NCI-H1048 (cell line): ENCODE results near the gene ZNF544.
A peak's percentile ranks its signal among the peaks of the same experiment; 100 is the strongest.
"Not testable (repeated sequence)": the region's sequence is repeated elsewhere in the genome, so short reads cannot be mapped to it uniquely, and the experiment has no call there.

Source experiments
- DNase-seq: peaks from one replicate; lab custom pipeline; 2025; lab: John Stamatoyannopoulos, UW

ZNF544 gene

GRCh38 chr19:58258259-58258658 lies 29.5 kb downstream of the ZNF544 start:
- DNase-seq, result not testable (repeated sequence)

GRCh38 chr19:58261600-58261967 lies 32.9 kb downstream of the ZNF544 start:
- DNase-seq, result no peak

GRCh38 chr19:58261968-58262921 lies 33.5 kb downstream of the ZNF544 start:
- DNase-seq, result no peak

- no peak for DNase-seq
Observed at GRCh38 chr19:58262922-58263296, 34.2 kb downstream of the ZNF544 start.

GRCh38 chr19:58265100-58265499 lies 36.4 kb downstream of the ZNF544 start:
- no peak for DNase-seq

- no peak for DNase-seq
Observed at GRCh38 chr19:58268344-58268743, 39.6 kb downstream of the ZNF544 start.

GRCh38 chr19:58274771-58275201 lies 46.1 kb downstream of the ZNF544 start:
- no peak for DNase-seq

GRCh38 chr19:58275564-58275963 lies 46.9 kb downstream of the ZNF544 start:
- no peak for DNase-seq

- no peak for DNase-seq
Observed at GRCh38 chr19:58277197-58277596, 48.5 kb downstream of the ZNF544 start.

GRCh38 chr19:58277748-58278540 lies 49.2 kb downstream of the ZNF544 start:
- DNase-seq, result no peak

GRCh38 chr19:58278541-58279041 lies 49.9 kb downstream of the ZNF544 start, which contains the start of gene ZNF8:
TSS of gene ZNF8 (plus strand) at chr19:58278955. CDS start at chr19:58279082, 127 bp downstream.
- DNase-seq, result peak; percentile 97

- no peak for DNase-seq
Observed at GRCh38 chr19:58279042-58279924, 50.6 kb downstream of the ZNF544 start.

- DNase-seq, result no peak
Observed at GRCh38 chr19:58279925-58280316, 51.2 kb downstream of the ZNF544 start.

GRCh38 chr19:58284199-58284598 lies 55.5 kb downstream of the ZNF544 start:
- no peak for DNase-seq

- no peak for DNase-seq
Observed at GRCh38 chr19:58291943-58292342, 63.2 kb downstream of the ZNF544 start.

- DNase-seq, result no peak
Observed at GRCh38 chr19:58294743-58295374, 66.1 kb downstream of the ZNF544 start.

- DNase-seq, result no peak
Observed at GRCh38 chr19:58296104-58296503, 67.4 kb downstream of the ZNF544 start.

GRCh38 chr19:58300620-58301019 lies 71.9 kb downstream of the ZNF544 start:
- no peak for DNase-seq

- DNase-seq, result no peak
Observed at GRCh38 chr19:58304255-58304654, 75.5 kb downstream of the ZNF544 start.

- no peak for DNase-seq
Observed at GRCh38 chr19:58304748-58305064, 76.0 kb downstream of the ZNF544 start.
